ENCODE data around the gene PXDN. TPM values are rescaled to one million over a fixed set of nuclear protein-coding genes. Genes with fewer than 3 reads are reported as not detected.

PXDN gene
- total RNA-seq, 2 experiments from 2014 or later: 0.05 TPM; not detected in 1

GRCh38 chr2:1594373-1595171 is 149.7 kb downstream of the PXDN start:
- intact Hi-C loops (cut with micrococcal nuclease): no loop called here
- H3K4me3 Mint-ChIP-seq: no peak overlapping the region

GRCh38 chr2:1594123-1594372 is 150.3 kb downstream of the PXDN start:
- intact Hi-C loops (cut with micrococcal nuclease): no loop called here
- no peak overlapping the region for H3K27ac Mint-ChIP-seq
- no peak overlapping the region for H3K4me3 Mint-ChIP-seq

More at GRCh38 chr2:1594373-1595171, 149.7 kb downstream of the PXDN start:
- Mint-ChIP-seq H3K4me1 (ENCODE audit: low read depth) (no peaks in the 10 kb centered on the region), H3K27ac (no peak overlapping the region), H3K9me3 (no peaks in the 10 kb centered on the region), H3K27me3 (ENCODE audit: low read depth) (peaks cover 18% of the 10 kb centered on the region), H3K36me3 (ENCODE audit: low read depth) (no peaks in the 10 kb centered on the region)
- CTCF ChIA-PET: no interaction called here
- DNase-seq: no peak

GRCh38 chr2:1593371-1594122 is 150.8 kb downstream of the PXDN start:
- no peak for DNase-seq
- H3K4me1 Mint-ChIP-seq (ENCODE audit: low read depth): no peaks in the 10 kb centered on the region
- no peak overlapping the region for H3K4me3 Mint-ChIP-seq
- no peak overlapping the region for H3K27ac Mint-ChIP-seq
- intact Hi-C loops (cut with micrococcal nuclease): no loop called here
- no peaks in the 10 kb centered on the region for H3K9me3 Mint-ChIP-seq
- no peaks in the 10 kb centered on the region for H3K36me3 Mint-ChIP-seq (ENCODE audit: low read depth)
- CTCF ChIA-PET: no interaction called here
- peaks cover 21% of the 10 kb centered on the region for H3K27me3 Mint-ChIP-seq (ENCODE audit: low read depth)

More at GRCh38 chr2:1594123-1594372, 150.3 kb downstream of the PXDN start:
- CTCF ChIA-PET: no interaction called here
- Mint-ChIP-seq H3K27me3 (ENCODE audit: low read depth) (peaks cover 21% of the 10 kb centered on the region), H3K4me1 (ENCODE audit: low read depth) (no peaks in the 10 kb centered on the region), H3K36me3 (ENCODE audit: low read depth) (no peaks in the 10 kb centered on the region), H3K9me3 (no peaks in the 10 kb centered on the region)
- no peak for DNase-seq

- Mint-ChIP-seq H3K4me3 (no peak overlapping the region), H3K9me3 (no peaks in the 10 kb centered on the region), H3K27ac (no peak overlapping the region), H3K27me3 (ENCODE audit: low read depth) (peaks cover 28% of the 10 kb centered on the region), H3K36me3 (ENCODE audit: low read depth) (no peaks in the 10 kb centered on the region), H3K4me1 (ENCODE audit: low read depth) (no peaks in the 10 kb centered on the region)
- intact Hi-C loops (cut with micrococcal nuclease): no loop called here
- DNase-seq: no peak
- CTCF ChIA-PET: interaction anchor here (0.7 kb wide), 2 partner anchors 37 to 228 kb away, joined by 3 to 7 read pairs; no protein-coding TSS in a partner anchor
Observed at GRCh38 chr2:1591978-1592907, 152.1 kb downstream of the PXDN start.

GRCh38 chr2:1591461-1591770 is 152.9 kb downstream of the PXDN start:
- Mint-ChIP-seq H3K27ac (no peak overlapping the region), H3K36me3 (ENCODE audit: low read depth) (no peaks in the 10 kb centered on the region), H3K27me3 (ENCODE audit: low read depth) (peaks cover 28% of the 10 kb centered on the region), H3K4me1 (ENCODE audit: low read depth) (no peaks in the 10 kb centered on the region), H3K9me3 (no peaks in the 10 kb centered on the region), H3K4me3 (no peak overlapping the region)
- CTCF ChIA-PET: interaction anchor here (2.0 kb wide), 1 partner anchor 159 kb away, joined by 4 read pairs; no protein-coding TSS in a partner anchor
- intact Hi-C loops (cut with micrococcal nuclease): no loop called here
- DNase-seq: no peak

- no peaks in the 10 kb centered on the region for H3K36me3 Mint-ChIP-seq (ENCODE audit: low read depth)
- H3K9me3 Mint-ChIP-seq: no peaks in the 10 kb centered on the region
- peaks cover 28% of the 10 kb centered on the region for H3K27me3 Mint-ChIP-seq (ENCODE audit: low read depth)
- DNase-seq: no peak
- CTCF ChIA-PET: interaction anchor here (2.0 kb wide), 1 partner anchor 160 kb away, joined by 4 read pairs; no protein-coding TSS in a partner anchor
- H3K27ac Mint-ChIP-seq: no peak overlapping the region
- H3K4me1 Mint-ChIP-seq (ENCODE audit: low read depth): no peaks in the 10 kb centered on the region
- no peak overlapping the region for H3K4me3 Mint-ChIP-seq
- intact Hi-C loops (cut with micrococcal nuclease): no loop called here
Observed at GRCh38 chr2:1590596-1591460, 153.5 kb downstream of the PXDN start.

- Mint-ChIP-seq H3K27ac (no peak overlapping the region), H3K27me3 (ENCODE audit: low read depth) (peaks cover 30% of the 10 kb centered on the region), H3K4me3 (no peak overlapping the region), H3K9me3 (no peaks in the 10 kb centered on the region), H3K36me3 (ENCODE audit: low read depth) (no peaks in the 10 kb centered on the region), H3K4me1 (ENCODE audit: low read depth) (no peaks in the 10 kb centered on the region)
- intact Hi-C loops (cut with micrococcal nuclease): loop anchor here (1.0 kb wide), 1 partner anchor 180 kb away; no protein-coding TSS in a partner anchor
- DNase-seq: no peak
- CTCF ChIA-PET: no interaction called here
Observed at GRCh38 chr2:1588978-1589621, 155.2 kb downstream of the PXDN start.

- Mint-ChIP-seq H3K4me3 (no peak overlapping the region), H3K27ac (no peak overlapping the region), H3K9me3 (no peaks in the 10 kb centered on the region), H3K36me3 (ENCODE audit: low read depth) (no peaks in the 10 kb centered on the region), H3K4me1 (ENCODE audit: low read depth) (no peaks in the 10 kb centered on the region), H3K27me3 (ENCODE audit: low read depth) (peaks cover 30% of the 10 kb centered on the region)
- CTCF ChIA-PET: no interaction called here
- DNase-seq: no peak
- intact Hi-C loops (cut with micrococcal nuclease): no loop called here
Observed at GRCh38 chr2:1588051-1588977, 156.0 kb downstream of the PXDN start.

- no peak for DNase-seq
- intact Hi-C loops (cut with micrococcal nuclease): no loop called here
- H3K4me3 Mint-ChIP-seq: no peak overlapping the region
- H3K4me1 Mint-ChIP-seq (ENCODE audit: low read depth): no peaks in the 10 kb centered on the region
- H3K9me3 Mint-ChIP-seq: no peaks in the 10 kb centered on the region
- CTCF ChIA-PET: no interaction called here
- peaks cover 30% of the 10 kb centered on the region for H3K27me3 Mint-ChIP-seq (ENCODE audit: low read depth)
- no peaks in the 10 kb centered on the region for H3K36me3 Mint-ChIP-seq (ENCODE audit: low read depth)
- H3K27ac Mint-ChIP-seq: no peak overlapping the region
Observed at GRCh38 chr2:1586923-1587840, 157.1 kb downstream of the PXDN start.

- peaks cover 29% of the 10 kb centered on the region for H3K27me3 Mint-ChIP-seq (ENCODE audit: low read depth)
- H3K4me1 Mint-ChIP-seq (ENCODE audit: low read depth): no peaks in the 10 kb centered on the region
Observed at GRCh38 chr2:1586251-1586922, 157.9 kb downstream of the PXDN start.

More at GRCh38 chr2:1586251-1586922, 157.9 kb downstream of the PXDN start:
- DNase-seq: no peak
- Mint-ChIP-seq H3K27ac (no peak overlapping the region), H3K9me3 (no peaks in the 10 kb centered on the region), H3K4me3 (no peak overlapping the region), H3K36me3 (ENCODE audit: low read depth) (no peaks in the 10 kb centered on the region)
- intact Hi-C loops (cut with micrococcal nuclease): no loop called here
- CTCF ChIA-PET: no interaction called here

All from activated naive CD4-positive, alpha-beta T cell treated with anti-CD3 and anti-CD28 coated beads for 36 hours (primary cell).